Activated naive CD4-positive, alpha-beta T cell (primary cell): ENCODE data around the gene POGLUT3.

Experiments used
- DNase-seq, 4 experiments: peaks; one replicate each; lab custom pipeline; 2025; lab: John Stamatoyannopoulos, UW

The POGLUT3 gene, protein sequence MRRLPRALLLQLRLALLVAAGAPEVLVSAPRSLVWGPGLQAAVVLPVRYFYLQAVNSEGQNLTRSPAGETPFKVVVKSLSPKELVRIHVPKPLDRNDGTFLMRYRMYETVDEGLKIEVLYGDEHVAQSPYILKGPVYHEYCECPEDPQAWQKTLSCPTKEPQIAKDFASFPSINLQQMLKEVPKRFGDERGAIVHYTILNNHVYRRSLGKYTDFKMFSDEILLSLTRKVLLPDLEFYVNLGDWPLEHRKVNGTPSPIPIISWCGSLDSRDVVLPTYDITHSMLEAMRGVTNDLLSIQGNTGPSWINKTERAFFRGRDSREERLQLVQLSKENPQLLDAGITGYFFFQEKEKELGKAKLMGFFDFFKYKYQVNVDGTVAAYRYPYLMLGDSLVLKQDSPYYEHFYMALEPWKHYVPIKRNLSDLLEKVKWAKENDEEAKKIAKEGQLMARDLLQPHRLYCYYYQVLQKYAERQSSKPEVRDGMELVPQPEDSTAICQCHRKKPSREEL

GRCh38 chr11:108498046-108498815 lies at the start of gene POGLUT3:
POGLUT3 (minus strand) TSS chr11:108498384; CDS start chr11:108498366, 18 bp downstream.
- peak in 3 of 4 experiments; percentile 8 to 44 (median 10) for DNase-seq

- DNase-seq: no peak
These were observed 47.8 kb upstream of the POGLUT3 start for GRCh38 chr11:108545909-108546501.

DNA sequence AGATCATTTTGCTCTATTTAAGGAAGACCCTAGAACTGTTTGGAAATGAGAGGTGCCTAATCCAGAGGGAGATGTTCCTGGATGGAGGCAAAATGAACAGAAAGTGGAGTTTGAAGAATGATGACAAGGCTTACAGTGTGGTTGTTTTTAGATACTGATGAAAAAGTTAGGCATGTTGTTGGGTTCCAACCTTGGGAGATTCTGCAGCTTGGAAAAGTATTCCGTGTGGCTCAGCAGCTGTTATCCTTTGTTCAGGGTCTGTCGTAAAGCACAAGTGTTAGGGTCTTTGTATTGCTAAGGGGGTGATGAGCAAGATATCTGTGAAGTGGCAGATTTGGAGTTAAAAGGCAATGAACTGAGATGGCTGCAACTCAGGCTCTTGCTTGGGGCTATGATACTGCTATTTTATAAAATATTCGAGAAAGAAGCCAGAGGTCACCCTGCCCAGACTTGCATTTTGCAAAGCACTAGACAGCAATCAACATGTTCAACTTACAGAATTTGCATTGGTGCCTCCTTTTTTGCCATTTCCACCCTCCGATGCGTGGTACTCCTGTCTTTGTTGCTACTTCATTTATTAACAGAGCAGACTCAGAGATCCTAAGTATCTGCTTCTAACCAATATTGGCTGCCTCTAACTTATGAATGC lies 45.3 kb upstream of the POGLUT3 start:
- no peak for DNase-seq

DNA sequence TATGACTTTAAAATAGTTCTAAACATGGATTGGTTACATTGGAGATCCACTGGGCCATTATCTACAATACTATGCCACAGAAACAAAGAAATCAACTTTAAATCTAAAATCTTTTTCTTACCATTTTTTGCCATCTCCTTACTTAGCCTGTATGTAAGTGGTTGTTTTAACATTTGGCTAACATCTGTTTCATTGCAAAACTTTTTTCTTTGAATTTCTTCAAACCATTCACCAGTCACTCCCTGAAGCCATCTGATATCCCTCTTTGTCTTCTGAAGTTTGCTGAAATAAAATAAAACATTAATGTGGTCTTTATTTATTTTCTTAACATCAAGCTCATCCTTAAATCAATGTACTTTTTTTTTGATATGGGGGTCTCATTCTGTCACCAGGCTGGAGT lies 43.3 kb upstream of the POGLUT3 start:
- DNase-seq: no peak

GRCh38 chr11:108538502-108538901 lies 40.3 kb upstream of the POGLUT3 start:
- no peak for DNase-seq

- no peak for DNase-seq
These were observed 39.8 kb upstream of the POGLUT3 start for GRCh38 chr11:108538022-108538424.

DNA sequence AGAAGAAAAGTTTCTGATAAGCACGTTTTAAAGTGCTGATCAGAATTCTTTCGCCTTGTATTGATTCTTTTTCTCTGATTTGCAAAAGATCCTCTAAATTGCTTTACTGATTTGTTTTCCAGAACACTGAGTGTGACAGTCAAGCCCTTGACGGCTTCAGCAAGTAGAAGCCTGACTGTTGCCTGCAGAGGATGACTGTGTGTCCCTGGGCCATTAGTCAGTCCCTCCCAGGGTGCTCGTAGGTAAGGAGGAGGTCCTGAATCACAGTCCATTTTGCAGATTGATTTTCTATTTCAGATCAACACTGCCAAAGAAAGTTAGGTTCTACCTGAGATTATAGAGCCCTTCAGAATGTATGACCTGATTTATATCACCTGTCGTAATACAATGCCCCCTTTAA lies 38.6 kb upstream of the POGLUT3 start:
- no peak for DNase-seq

DNA sequence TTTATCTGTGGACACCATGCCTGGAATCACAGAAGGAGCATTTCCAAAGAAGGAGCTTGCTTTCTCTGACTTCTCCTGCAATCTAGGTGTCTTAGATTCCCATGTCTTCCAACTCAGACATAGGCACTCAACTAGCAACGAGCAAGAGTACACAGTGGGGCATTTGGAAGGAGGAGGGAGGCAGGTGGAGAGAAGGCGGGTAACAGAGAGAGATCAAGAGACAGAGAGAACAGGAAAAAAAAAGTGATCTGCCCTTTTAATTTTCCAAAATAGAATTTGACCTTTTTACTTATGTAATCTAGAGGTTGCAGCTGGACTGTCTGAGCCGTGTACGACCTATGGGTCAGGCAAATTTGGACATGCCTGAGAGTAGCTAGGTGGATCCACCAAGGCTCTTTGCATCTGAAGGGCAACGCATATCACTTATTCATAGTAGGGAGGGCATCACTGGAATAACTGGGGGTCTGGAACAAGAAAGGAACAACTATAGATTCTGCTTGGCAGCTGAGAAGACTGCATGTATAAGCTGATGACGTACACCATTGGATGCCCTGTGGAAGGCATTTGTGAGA lies 37.3 kb upstream of the POGLUT3 start:
- no peak for DNase-seq

DNA sequence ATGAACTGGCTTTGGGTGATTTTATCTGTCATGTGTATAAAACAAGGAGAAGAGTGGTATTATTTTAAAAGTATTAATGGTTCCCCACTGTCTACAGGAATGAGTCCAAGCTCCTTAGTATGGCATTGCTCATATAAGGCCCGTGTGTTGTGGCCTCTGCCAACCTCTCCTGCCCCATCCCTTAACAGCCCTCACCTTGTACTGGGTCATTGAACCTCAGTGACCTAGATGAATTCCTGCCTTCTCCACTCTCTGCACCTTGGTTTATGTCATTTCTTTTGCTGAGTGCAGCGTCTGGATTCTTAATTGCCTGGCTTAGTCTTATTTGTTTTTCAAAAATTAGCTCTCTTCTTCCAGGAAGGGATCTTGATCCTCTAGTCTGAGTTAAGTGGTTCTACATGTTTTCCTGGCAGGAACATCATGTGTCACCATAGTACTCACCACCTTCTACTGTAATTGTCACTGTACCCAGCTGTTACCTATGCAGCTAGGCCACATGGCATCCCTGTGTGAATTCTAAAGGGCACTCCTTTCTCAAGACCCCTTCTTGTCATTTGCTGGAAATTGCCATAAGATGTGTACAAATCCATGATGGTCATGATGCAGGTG lies 36.2 kb upstream of the POGLUT3 start:
- DNase-seq: no peak

GRCh38 chr11:108530426-108530825 lies 32.2 kb upstream of the POGLUT3 start:
- no peak for DNase-seq

DNA sequence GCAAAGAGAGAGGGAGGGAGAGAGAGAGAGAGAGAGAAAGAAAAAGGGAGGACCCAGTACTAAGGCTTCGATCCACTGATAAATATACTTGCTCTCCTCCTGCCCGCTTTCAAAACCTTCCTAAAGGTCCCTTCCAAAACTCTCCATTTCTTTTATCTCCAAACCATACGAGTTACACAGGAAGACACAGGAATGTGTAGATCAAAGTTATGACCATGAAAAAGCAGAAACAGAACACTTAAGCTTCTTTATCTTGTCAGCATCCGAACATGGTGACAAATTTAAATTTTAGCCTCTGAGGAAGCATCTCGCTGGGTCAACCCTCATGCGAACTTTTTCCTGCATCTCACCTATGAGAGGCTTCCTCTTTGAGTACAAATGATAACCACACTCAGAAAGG lies 29.2 kb upstream of the POGLUT3 start:
- DNase-seq: no peak

GRCh38 chr11:108525161-108525560 lies 27.0 kb upstream of the POGLUT3 start:
- no peak for DNase-seq

- no peak for DNase-seq
These were observed 26.2 kb upstream of the POGLUT3 start for GRCh38 chr11:108524422-108524821.

- DNase-seq: no peak
These were observed 24.1 kb upstream of the POGLUT3 start for GRCh38 chr11:108522318-108522717.

DNA sequence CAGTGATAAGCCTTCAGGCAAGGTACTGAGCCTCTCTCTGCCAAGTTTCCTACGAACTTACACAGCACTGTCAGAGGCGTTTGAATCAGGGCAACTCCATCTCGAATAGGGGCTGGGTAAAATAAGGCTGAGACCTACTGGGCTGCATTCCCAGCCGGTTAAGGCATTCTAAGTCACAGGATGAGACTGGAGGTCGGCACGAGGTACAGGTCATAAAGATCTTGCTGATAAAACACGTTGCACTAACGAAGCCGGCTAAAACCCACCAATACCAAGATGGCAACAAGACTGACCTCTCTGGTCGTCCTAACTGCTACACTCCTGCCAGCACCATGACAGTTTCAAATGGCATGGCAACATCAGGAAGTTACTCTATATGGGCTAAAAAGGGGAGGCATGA lies 20.4 kb upstream of the POGLUT3 start:
- DNase-seq: no peak

- DNase-seq: no peak
These were observed 17.9 kb upstream of the POGLUT3 start for GRCh38 chr11:108516125-108516524.

GRCh38 chr11:108512708-108513107 lies 14.5 kb upstream of the POGLUT3 start:
- DNase-seq: no peak

DNA sequence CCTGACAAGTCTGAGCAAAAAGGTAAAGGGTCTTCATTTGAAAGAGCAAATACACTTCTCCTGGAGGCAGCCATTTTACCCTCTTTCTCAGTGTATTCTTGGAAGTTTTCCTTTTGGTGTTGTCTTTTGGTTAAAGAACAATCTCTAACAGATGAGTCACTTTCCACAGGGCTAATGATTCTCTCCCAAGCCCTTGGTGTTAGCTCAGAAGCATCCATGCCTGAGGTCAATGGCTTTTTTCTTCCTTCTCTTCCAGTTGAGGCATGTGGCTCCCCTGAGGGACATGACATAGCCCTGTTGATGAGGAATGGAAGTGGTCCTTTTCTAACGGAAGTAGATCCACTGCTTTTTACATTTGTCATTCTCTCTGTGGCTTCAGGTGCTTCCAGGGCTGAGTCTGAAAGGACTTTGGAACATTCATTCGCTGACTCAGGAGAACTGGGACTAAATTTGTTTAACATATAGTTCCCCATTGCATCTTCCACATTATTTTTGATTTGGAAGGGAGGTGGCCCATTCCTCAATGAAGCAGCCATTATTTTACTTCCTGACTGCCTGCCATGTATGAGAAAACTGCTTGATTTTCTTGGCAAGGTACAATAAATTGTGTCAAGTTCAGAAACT lies 13.8 kb upstream of the POGLUT3 start:
- DNase-seq: no peak

DNA sequence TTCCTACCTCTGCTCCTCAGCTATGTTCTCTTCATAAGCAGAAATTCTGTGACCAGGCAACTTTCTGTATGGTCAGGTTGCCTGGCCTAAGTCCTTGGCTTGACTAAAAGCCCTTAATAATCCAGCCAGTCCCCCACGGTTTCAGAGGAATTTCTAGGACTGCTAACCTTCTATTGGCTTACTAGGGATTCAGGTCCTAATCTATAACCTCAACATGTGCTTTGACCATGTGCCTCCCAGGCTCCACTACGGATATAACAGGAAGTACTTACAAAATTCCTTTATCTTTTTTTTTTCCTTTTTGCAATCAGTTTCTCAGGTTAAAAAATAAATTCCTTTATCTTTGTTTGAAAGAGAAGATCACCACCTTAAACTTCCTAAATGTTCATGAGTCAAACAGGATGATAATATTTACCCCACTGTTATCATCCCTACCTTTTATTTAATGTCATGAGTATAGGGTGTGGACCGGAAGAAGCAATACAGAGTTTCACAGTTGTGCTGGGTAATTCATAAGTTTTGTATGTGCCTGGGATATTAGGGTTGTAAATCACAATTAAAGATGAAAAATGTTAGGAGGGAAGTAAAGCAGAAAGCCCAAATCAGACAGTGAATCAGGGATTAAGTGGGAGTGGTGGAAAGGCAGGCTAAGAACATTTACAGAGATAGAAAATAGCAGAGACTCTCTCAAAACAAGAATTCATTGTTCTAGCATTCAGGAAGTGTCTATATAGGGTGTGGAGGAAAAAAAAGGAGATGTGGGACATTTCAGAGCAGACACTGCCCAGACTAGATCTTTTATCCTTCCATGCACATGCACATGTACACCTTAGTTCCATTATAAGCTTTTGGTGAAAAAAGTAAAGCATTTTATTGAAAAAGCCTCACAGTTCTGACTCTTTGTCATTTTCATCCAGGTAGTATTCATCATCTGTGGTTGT lies 10.7 kb upstream of the POGLUT3 start:
- DNase-seq: no peak

DNA sequence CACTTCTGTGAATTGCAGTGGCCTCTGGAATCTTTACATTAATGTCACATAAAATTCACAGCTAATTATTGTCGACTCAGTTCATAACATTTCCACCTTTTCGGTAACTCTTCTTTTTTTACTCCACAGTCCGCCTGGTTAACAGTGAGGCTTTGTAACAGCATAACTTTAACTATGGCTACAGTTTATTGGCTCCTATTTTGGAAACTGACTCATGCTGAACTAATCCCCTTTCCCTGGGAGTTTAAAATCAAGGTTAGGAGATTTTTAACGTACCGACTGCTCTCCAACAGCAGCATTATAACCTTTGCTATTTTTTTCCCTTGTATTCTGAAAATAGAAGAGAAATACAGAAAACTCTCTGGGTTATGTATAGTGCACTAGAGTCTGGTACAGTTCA lies 3.2 kb upstream of the POGLUT3 start:
- no peak for DNase-seq
